Hepatocyte (in vitro differentiated cells): ENCODE results near the gene SEC61G. TPM values are rescaled to one million over a fixed set of nuclear protein-coding genes. Genes with fewer than 3 reads are reported as not detected.

Experiments
- DNase-seq: peaks from one replicate; pipeline ENCODE4 v3.0.0-alpha.2; 2016; ENCODE audit warnings: low spot score
- H2AFZ ChIP-seq: fragments of 200-600 bp; sonication (generic); 2 replicates; pipeline ENCODE4 v1.6.0; 2016; ENCODE audit warnings: antibody characterized with exemption, mild to moderate bottlenecking
- H3K27ac ChIP-seq: fragments of 200-600 bp; sonication (generic); 2 replicates; pipeline ENCODE4 v1.5.1; 2016; ENCODE audit warnings: mild to moderate bottlenecking
- H3K27me3 ChIP-seq: fragments of 200-600 bp; sonication (generic); 2 replicates; pipeline ENCODE4 v1.6.1; 2016
- H3K36me3 ChIP-seq: fragments of 200-600 bp; sonication (generic); replicated peaks from 2 replicates; pipeline ENCODE4 v1.5.1; 2016; ENCODE audit warnings: low read depth; ENCODE audit not compliant: insufficient read depth
- H3K4me1 ChIP-seq: fragments of 200-600 bp; sonication (generic); 2 replicates; pipeline ENCODE4 v1.5.1; 2016; ENCODE audit warnings: mild to moderate bottlenecking, moderate library complexity; ENCODE audit not compliant: insufficient read depth
- H3K4me2 ChIP-seq: fragments of 200-600 bp; sonication (generic); 2 replicates; pipeline ENCODE4 v1.6.0; 2016
- H3K4me3 ChIP-seq: fragments of 200-600 bp; sonication (generic); 2 replicates; pipeline ENCODE4 v1.5.1; 2016; ENCODE audit warnings: mild to moderate bottlenecking
- H3K79me2 ChIP-seq: fragments of 200-600 bp; sonication (generic); 2 replicates; pipeline ENCODE4 v1.6.0; 2017; ENCODE audit warnings: mild to moderate bottlenecking
- H3K9me2 ChIP-seq: fragments of 200-600 bp; sonication (generic); replicated peaks from 2 replicates; pipeline ENCODE4 v1.6.0; 2017; ENCODE audit warnings: mild to moderate bottlenecking; ENCODE audit not compliant: insufficient read depth
- H3K9me3 ChIP-seq: fragments of 200-600 bp; sonication (generic); 2 replicates; pipeline ENCODE4 v1.5.1; 2016; ENCODE audit warnings: low read depth, mild to moderate bottlenecking
- H4K20me1 ChIP-seq: fragments of 200-600 bp; sonication (generic); 2 replicates; pipeline ENCODE4 v1.6.0; 2016; ENCODE audit warnings: mild to moderate bottlenecking; ENCODE audit not compliant: insufficient read depth, poor library complexity, severe bottlenecking
- CTCF ChIP-seq: fragments of 200-600 bp; sonication (generic); IDR thresholded peaks from 2 replicates; pipeline ENCODE4 v1.5.1; 2016; ENCODE audit warnings: antibody characterized with exemption, mild to moderate bottlenecking; ENCODE audit not compliant: poor library complexity
- EZH2 ChIP-seq: fragments of 200-600 bp; sonication (generic); IDR thresholded peaks from 2 replicates; pipeline ENCODE4 v1.6.1; 2016; ENCODE audit warnings: antibody characterized with exemption, mild to moderate bottlenecking, borderline replicate concordance
- EZH2phosphoT487 ChIP-seq: fragments of 200-600 bp; sonication (generic); IDR thresholded peaks from one replicate; pipeline ENCODE4 v1.6.1; 2018; ENCODE audit warnings: antibody characterized with exemption, mild to moderate bottlenecking, low read depth, moderate library complexity; ENCODE audit not compliant: unreplicated experiment, severe bottlenecking
- WGBS: methylation state at CpG from one replicate; pipeline ENCODE4 v1.1.6; 2016; ENCODE audit warnings: low lambda C conversion rate; ENCODE audit errors: missing lambda C conversion rate; 5-methylcytosine and 5-hydroxymethylcytosine counted together
- polyA plus RNA-seq: library from polyadenylated mRNA; unstranded; fragments of >200 nt; fragmentation: Nextera tagmentation; extraction: Ambion mirVana; gene quantifications from 2 replicates; pipeline ENCODE4 v1.2.1, GENCODE V29; 2016
- total RNA-seq: library from RNA; depleted of rRNA; stranded (reverse); fragments of >200 nt; gene quantifications from 2 replicates; pipeline ENCODE4 v1.2.3, GENCODE V29; 2014

SEC61G gene
- total and polyA plus RNA-seq, 2 experiments from 2014 or later, result 444 to 1,101 TPM

GRCh38 chr7:54738737-54739136, 20.3 kb downstream of the SEC61G start:
- Histone ChIP-seq H3K27ac (no peak overlapping the region), H3K4me3 (no peak overlapping the region), H3K9me3 (no peaks in the 10 kb centered on the region), H3K4me1 (no peaks in the 10 kb centered on the region), H4K20me1 (no peaks in the 10 kb centered on the region), H3K27me3 (no peaks in the 10 kb centered on the region), H3K79me2 (no peaks in the 10 kb centered on the region), H3K4me2 (no peak overlapping the region), H2AFZ (no peak overlapping the region), H3K36me3 (no peaks in the 10 kb centered on the region), H3K9me2 (no peaks in the 10 kb centered on the region)
- TF ChIP-seq CTCF (no peak), EZH2 (no peak), EZH2phosphoT487 (no peak)
- WGBS, result 70% methylated on average over 1 of the region's 1 CpG
- no peak for DNase-seq

DNA sequence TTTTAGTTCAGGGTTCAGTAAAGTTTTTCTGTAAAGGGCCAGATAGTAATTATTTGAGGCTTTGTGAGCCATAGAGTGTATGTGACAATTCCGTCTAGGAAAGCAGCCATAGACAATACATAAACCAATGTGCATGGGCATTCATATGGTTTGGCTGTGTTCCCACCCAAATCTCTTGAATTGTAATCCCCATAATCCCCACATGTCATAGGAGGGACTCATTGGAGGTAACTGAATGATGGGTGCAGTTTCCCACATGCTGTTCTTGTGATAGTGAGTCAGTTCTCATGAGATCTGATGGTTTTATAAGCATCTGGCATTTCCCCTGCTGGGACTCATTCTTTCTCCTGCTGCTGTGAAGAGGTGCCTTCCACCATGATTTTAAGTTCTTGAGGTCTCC, 29.9 kb downstream of the SEC61G start:
- TF ChIP-seq EZH2phosphoT487 (no peak), CTCF (no peak), EZH2 (no peak)
- Histone ChIP-seq H3K9me2 (no peaks in the 10 kb centered on the region), H2AFZ (no peak overlapping the region), H3K36me3 (no peaks in the 10 kb centered on the region), H3K4me1 (no peaks in the 10 kb centered on the region), H3K27ac (no peak overlapping the region), H3K27me3 (no peaks in the 10 kb centered on the region), H3K4me3 (no peak overlapping the region), H3K4me2 (no peak overlapping the region), H4K20me1 (no peaks in the 10 kb centered on the region), H3K79me2 (no peaks in the 10 kb centered on the region), H3K9me3 (no peaks in the 10 kb centered on the region)
- 68% methylated on average over 1 of the region's 1 CpG for WGBS
- no peak for DNase-seq

- 25% methylated on average over 4 of the region's 4 CpGs for WGBS
- no peak overlapping the region for H3K4me2 ChIP-seq
Observed at GRCh38 chr7:54728411-54728810, 30.6 kb downstream of the SEC61G start.

More at GRCh38 chr7:54728411-54728810, 30.6 kb downstream of the SEC61G start:
- no peaks in the 10 kb centered on the region for H3K4me1 ChIP-seq
- H3K4me3 ChIP-seq, result no peak overlapping the region
- H2AFZ ChIP-seq, result no peak overlapping the region
- no peaks in the 10 kb centered on the region for H3K79me2 ChIP-seq
- DNase-seq, result no peak
- H4K20me1 ChIP-seq, result no peaks in the 10 kb centered on the region
- no peaks in the 10 kb centered on the region for H3K9me3 ChIP-seq
- H3K27me3 ChIP-seq, result no peaks in the 10 kb centered on the region
- TF ChIP-seq EZH2phosphoT487 (no peak), EZH2 (no peak), CTCF (no peak)
- no peak overlapping the region for H3K27ac ChIP-seq
- H3K36me3 ChIP-seq, result no peaks in the 10 kb centered on the region
- no peaks in the 10 kb centered on the region for H3K9me2 ChIP-seq
